ENCODE results near the gene SHISA8.

GRCh38 chr22:41935509-41935908 is 20.6 kb upstream of the SHISA8 start:
- no peak for TF ChIP-seq CTCF (conservative IDR thresholded peaks at IDR 0.05; ENCODE audit: low read length)
- TF ChIP-seq EZH2phosphoT487 (IDR thresholded peaks at IDR 0.05; ENCODE audit: borderline replicate concordance, low read depth, low read length), result no peak
